Subcutaneous abdominal adipose tissue (tissue), 5 donors: ENCODE data around the gene BICC1.

Source experiments
- H3K27ac ChIP-seq: one replicate; pipeline ENCODE4 v1.7.0; 2013; ENCODE audit warnings: low read depth, mild to moderate bottlenecking, inconsistent platforms, low read length, moderate library complexity
- H3K27me3 ChIP-seq, 5 donors: one replicate each; pipeline ENCODE4 v1.7.0; 2013; ENCODE audit warnings: low read length in 5 of 5, inconsistent platforms in 1 of 5; ENCODE audit not compliant: control insufficient read depth in 5 of 5, insufficient read depth in 4 of 5
- H3K36me3 ChIP-seq, 5 donors: one replicate each; pipeline ENCODE4 v1.7.0; 2013; ENCODE audit warnings: low read length in 5 of 5; ENCODE audit not compliant: control insufficient read depth in 5 of 5, insufficient read depth in 5 of 5
- H3K4me1 ChIP-seq, 5 donors: one replicate each; pipeline ENCODE4 v1.7.0; 2013; ENCODE audit warnings: low read length in 5 of 5, mild to moderate bottlenecking in 3 of 5, moderate library complexity in 1 of 5; ENCODE audit not compliant: control insufficient read depth in 5 of 5, insufficient read depth in 5 of 5
- H3K4me3 ChIP-seq, 5 donors: one replicate each; pipeline ENCODE4 v1.7.0; 2013; ENCODE audit warnings: low read length in 5 of 5, low read depth in 1 of 5
- H3K9ac ChIP-seq, 5 donors: one replicate each; pipeline ENCODE4 v1.7.0; 2013; ENCODE audit warnings: low read length in 5 of 5, mild to moderate bottlenecking in 4 of 5, moderate library complexity in 3 of 5
- H3K9me3 ChIP-seq, 5 donors: one replicate each; pipeline ENCODE4 v1.7.0; 2013; ENCODE audit warnings: low read length in 5 of 5; ENCODE audit not compliant: control insufficient read depth in 5 of 5
- donor health status: healthy.
- donor health status: healthy.
- donor health status: healthy.
- donor health status: healthy.
- donor health status: healthy.

The BICC1 gene

GRCh38 chr10:58543141-58543540 lies 30.5 kb downstream of the BICC1 start:
- Histone ChIP-seq H3K4me1 (peaks cover 0 to 2% (median 0%) of the 10 kb centered on the region in 5 donors), H3K27me3 (no peaks in the 10 kb centered on the region), H3K9me3 (no peaks in the 10 kb centered on the region), H3K4me3 (no peak overlapping the region), H3K27ac (no peak overlapping the region), H3K9ac (no peak overlapping the region), H3K36me3 (no peaks in the 10 kb centered on the region)

DNA sequence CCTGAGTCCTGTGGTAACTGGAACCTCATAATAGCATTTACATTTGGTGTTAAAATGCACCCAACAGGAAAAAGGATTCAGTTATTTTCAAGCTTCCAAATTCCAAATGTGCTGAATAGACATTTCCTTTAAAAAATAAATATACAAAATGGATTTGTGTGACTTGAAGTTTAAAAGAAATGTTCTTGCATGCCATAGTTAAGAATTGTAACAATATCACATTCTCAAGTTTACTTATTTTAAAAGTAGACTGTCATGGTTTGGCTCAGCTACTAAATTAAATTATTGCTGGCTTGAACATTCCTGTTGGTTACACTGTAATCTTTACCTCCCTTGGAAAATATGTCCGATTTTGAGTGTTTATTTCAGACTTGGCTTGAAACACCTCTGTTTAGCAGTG lies 31.5 kb downstream of the BICC1 start:
- H3K27me3 ChIP-seq = no peaks in the 10 kb centered on the region
- H3K27ac ChIP-seq = no peak overlapping the region
- H3K4me3 ChIP-seq = no peak overlapping the region
- H3K9ac ChIP-seq = no peak overlapping the region
- H3K36me3 ChIP-seq = no peaks in the 10 kb centered on the region
- H3K9me3 ChIP-seq = no peaks in the 10 kb centered on the region
- H3K4me1 ChIP-seq = peaks cover 0 to 2% (median 0%) of the 10 kb centered on the region in 5 donors

- Histone ChIP-seq H3K9ac (no peak overlapping the region), H3K36me3 (no peaks in the 10 kb centered on the region), H3K9me3 (no peaks in the 10 kb centered on the region), H3K27ac (no peak overlapping the region), H3K4me3 (no peak overlapping the region), H3K27me3 (no peaks in the 10 kb centered on the region), H3K4me1 (peaks cover 0 to 2% (median 0%) of the 10 kb centered on the region in 5 donors)
These were observed 32.8 kb downstream of the BICC1 start for GRCh38 chr10:58545427-58545826.

DNA sequence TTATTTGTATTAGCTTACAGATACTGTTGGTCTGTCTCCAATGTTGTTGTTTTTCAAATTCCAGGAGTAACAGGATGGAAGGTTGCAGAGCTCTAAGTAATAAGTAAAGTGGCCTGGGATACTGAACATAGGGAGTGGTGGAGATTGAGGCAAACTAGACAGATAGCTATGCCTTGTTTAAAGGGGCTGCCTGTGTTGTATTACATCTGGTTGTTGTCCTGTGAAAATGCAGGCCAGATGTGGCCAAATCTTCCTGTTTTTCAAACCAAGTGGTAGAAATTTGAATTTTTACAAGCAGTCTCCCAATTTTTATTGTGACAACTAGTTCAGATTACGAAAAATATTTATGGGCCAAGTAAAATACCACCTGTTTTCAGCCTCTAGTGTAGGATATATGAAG lies 33.5 kb downstream of the BICC1 start:
- Histone ChIP-seq H3K27me3 (no peaks in the 10 kb centered on the region), H3K27ac (no peak overlapping the region)

DNA sequence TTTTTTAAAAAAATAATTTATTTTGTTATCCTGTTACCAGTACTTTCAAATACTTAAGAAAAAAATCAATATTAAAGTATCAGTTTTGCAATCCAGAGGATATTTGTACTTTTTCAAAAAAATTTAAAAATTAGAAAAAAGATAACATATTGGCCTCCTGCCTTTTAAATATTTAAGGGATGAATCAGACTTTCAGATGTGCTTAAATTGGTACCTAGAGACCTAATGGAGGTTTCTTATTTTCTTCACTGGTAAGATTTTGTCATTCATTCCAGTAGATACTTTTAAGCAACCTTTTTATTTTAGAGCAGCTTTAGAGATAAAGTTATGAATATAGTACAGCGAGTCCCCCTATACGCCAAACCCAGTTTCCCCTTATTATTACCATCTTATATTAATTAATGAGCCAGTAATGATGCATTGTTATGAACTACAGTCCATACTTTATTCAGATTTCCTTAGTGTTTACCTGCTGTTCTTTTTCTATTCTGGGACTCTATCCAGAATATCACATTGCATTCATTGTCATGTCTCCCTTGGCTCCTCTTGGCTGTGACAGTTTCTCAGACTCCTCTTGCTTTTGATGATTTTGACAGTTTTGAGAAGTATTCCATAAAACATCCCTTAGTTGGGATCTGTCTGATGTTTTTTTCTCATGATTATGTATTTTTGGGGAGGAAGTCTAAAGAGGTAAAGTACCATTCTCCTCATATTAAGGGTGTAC lies 34.2 kb downstream of the BICC1 start:
- H3K36me3 ChIP-seq = no peaks in the 10 kb centered on the region
- no peaks in the 10 kb centered on the region for H3K27me3 ChIP-seq
- peaks cover 0 to 2% (median 0%) of the 10 kb centered on the region in 5 donors for H3K4me1 ChIP-seq
- H3K4me3 ChIP-seq = no peak overlapping the region
- H3K9me3 ChIP-seq = no peaks in the 10 kb centered on the region
- H3K9ac ChIP-seq = no peak overlapping the region
- no peak overlapping the region for H3K27ac ChIP-seq

More for the DNA sequence above, 33.5 kb downstream of the BICC1 start:
- Histone ChIP-seq H3K36me3 (no peaks in the 10 kb centered on the region), H3K4me3 (no peak overlapping the region), H3K4me1 (peaks cover 0 to 2% (median 0%) of the 10 kb centered on the region in 5 donors), H3K9ac (no peak overlapping the region), H3K9me3 (no peaks in the 10 kb centered on the region)

DNA sequence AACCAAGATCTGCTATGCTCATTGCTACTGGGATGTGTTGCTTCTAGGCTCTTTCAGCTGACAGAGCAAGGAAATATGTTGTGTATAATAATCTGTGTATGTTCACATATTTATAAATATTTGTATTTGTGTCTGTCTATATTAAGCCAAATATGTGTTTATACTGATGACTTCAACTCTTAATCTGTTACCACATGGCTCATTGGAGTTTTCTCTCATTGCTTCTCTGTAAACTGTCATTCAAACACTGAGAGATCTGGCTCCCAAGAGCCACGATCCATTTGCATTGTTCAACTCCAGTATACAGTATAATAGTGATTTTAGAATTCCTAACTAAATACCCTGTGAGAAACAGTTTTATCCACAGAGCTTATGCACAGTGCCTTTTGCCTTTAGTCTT lies 35.3 kb downstream of the BICC1 start:
- Histone ChIP-seq H3K27ac (no peak overlapping the region), H3K36me3 (no peaks in the 10 kb centered on the region), H3K4me3 (no peak overlapping the region), H3K9ac (no peak overlapping the region), H3K9me3 (no peaks in the 10 kb centered on the region), H3K27me3 (no peaks in the 10 kb centered on the region), H3K4me1 (peaks cover 0 to 2% (median 0%) of the 10 kb centered on the region in 5 donors)

DNA sequence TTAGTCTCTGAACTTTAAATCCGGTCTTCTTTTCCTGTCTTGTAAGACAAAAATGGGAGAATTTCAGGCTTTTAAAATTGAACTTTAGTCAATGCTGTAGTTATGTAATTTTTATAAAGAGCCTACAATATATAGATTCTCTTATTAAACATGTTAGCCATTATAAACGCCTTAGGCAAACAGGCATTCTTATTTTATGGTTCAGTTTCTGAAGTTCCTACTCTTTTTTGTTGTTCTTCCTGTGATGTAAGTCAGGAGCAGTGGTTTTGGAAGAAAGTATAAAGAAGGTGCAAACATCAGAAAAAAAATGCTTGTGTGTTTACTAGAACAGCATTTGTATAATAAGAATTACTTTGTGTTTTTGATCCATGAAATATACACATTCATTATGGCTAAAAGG lies 41.6 kb downstream of the BICC1 start:
- Histone ChIP-seq H3K27me3 (no peaks in the 10 kb centered on the region), H3K9ac (no peak overlapping the region), H3K4me3 (no peak overlapping the region), H3K4me1 (no peaks in the 10 kb centered on the region), H3K9me3 (peaks cover 5 to 9% (median 6%) of the 10 kb centered on the region in 5 donors), H3K36me3 (no peaks in the 10 kb centered on the region), H3K27ac (no peak overlapping the region)

- H3K4me3 ChIP-seq = no peak overlapping the region
- no peak overlapping the region for H3K27ac ChIP-seq
- no peak overlapping the region for H3K9ac ChIP-seq
- peaks cover 5 to 9% (median 6%) of the 10 kb centered on the region in 5 donors for H3K9me3 ChIP-seq
- H3K4me1 ChIP-seq = no peaks in the 10 kb centered on the region
- H3K36me3 ChIP-seq = no peaks in the 10 kb centered on the region
- no peaks in the 10 kb centered on the region for H3K27me3 ChIP-seq
These were observed 42.7 kb downstream of the BICC1 start for GRCh38 chr10:58555170-58555929.

- no peak overlapping the region for H3K27ac ChIP-seq
- no peak overlapping the region for H3K9ac ChIP-seq
- H3K9me3 ChIP-seq = peaks cover 5 to 9% (median 6%) of the 10 kb centered on the region in 5 donors
- no peaks in the 10 kb centered on the region for H3K4me1 ChIP-seq
- no peak overlapping the region for H3K4me3 ChIP-seq
- no peaks in the 10 kb centered on the region for H3K36me3 ChIP-seq
- no peaks in the 10 kb centered on the region for H3K27me3 ChIP-seq
These were observed 43.2 kb downstream of the BICC1 start for GRCh38 chr10:58555930-58556311.

GRCh38 chr10:58556516-58557165 lies 44.0 kb downstream of the BICC1 start:
- Histone ChIP-seq H3K27ac (no peak overlapping the region), H3K4me3 (no peak overlapping the region), H3K4me1 (no peaks in the 10 kb centered on the region), H3K27me3 (no peaks in the 10 kb centered on the region), H3K36me3 (no peaks in the 10 kb centered on the region), H3K9me3 (peaks cover 5 to 9% (median 6%) of the 10 kb centered on the region in 5 donors), H3K9ac (no peak overlapping the region)
